Measurements from ENCODE around the gene TOM1L2.
"Not testable (repeated sequence)": the region's sequence is repeated elsewhere in the genome, so short reads cannot be mapped to it uniquely, and the experiment has no call there.

The TOM1L2 gene

GRCh38 chr17:17972126-17972951 lies at the start of gene TOM1L2, which contains the start of gene DRC3:
TOM1L2 (minus strand) TSS chr17:17972400; CDS start chr17:17972313, 87 bp downstream.
DRC3 (plus strand) TSS chr17:17972862; CDS start chr17:17977599, 4,737 bp downstream.
- peak; percentile 98 for DNase-seq

- no peak for DNase-seq
Measured at GRCh38 chr17:18021372-18021771, 49.2 kb upstream of the TOM1L2 start.

GRCh38 chr17:18020971-18021370 lies 48.8 kb upstream of the TOM1L2 start:
- no peak for DNase-seq

- no peak for DNase-seq
Measured at GRCh38 chr17:18019838-18020154, 47.6 kb upstream of the TOM1L2 start.

GRCh38 chr17:18018411-18018921 lies 46.3 kb upstream of the TOM1L2 start:
- DNase-seq = no peak

- no peak for DNase-seq
Measured at GRCh38 chr17:18017958-18018357, 45.8 kb upstream of the TOM1L2 start.

GRCh38 chr17:18016426-18016825 lies 44.2 kb upstream of the TOM1L2 start:
- DNase-seq = no peak

- DNase-seq = no peak
Measured at GRCh38 chr17:18015593-18015992, 43.4 kb upstream of the TOM1L2 start.

- DNase-seq = no peak
Measured at GRCh38 chr17:18014006-18014405, 41.8 kb upstream of the TOM1L2 start.

- DNase-seq = no peak
Measured at GRCh38 chr17:18011286-18011685, 39.1 kb upstream of the TOM1L2 start.

GRCh38 chr17:18009609-18010420 lies 37.6 kb upstream of the TOM1L2 start:
- no peak for DNase-seq

GRCh38 chr17:18008496-18009268 lies 36.5 kb upstream of the TOM1L2 start:
- DNase-seq = no peak

- no peak for DNase-seq
Measured at GRCh38 chr17:18006495-18007239, 34.5 kb upstream of the TOM1L2 start.

- DNase-seq = no peak
Measured at GRCh38 chr17:18005496-18005895, 33.3 kb upstream of the TOM1L2 start.

GRCh38 chr17:18004884-18005305 lies 32.7 kb upstream of the TOM1L2 start:
- no peak for DNase-seq

- no peak for DNase-seq
Measured at GRCh38 chr17:18004345-18004744, 32.1 kb upstream of the TOM1L2 start.

GRCh38 chr17:18002171-18002570 lies 30.0 kb upstream of the TOM1L2 start:
- DNase-seq = no peak

- DNase-seq = no peak
Measured at GRCh38 chr17:18000030-18000408, 27.8 kb upstream of the TOM1L2 start.

GRCh38 chr17:17999364-18000029 lies 27.3 kb upstream of the TOM1L2 start:
- no peak for DNase-seq

GRCh38 chr17:17998934-17999333 lies 26.7 kb upstream of the TOM1L2 start:
- no peak for DNase-seq

- DNase-seq = not testable (repeated sequence)
Measured at GRCh38 chr17:17995887-17996286, 23.7 kb upstream of the TOM1L2 start.

Measured in GOT3 (cell line).